Neural progenitor cell (in vitro differentiated cells): ENCODE results near the gene CCDC136. TPM values are rescaled to one million over a fixed set of nuclear protein-coding genes. Genes with fewer than 3 reads are reported as not detected.
A peak's percentile ranks its signal among the peaks of the same experiment; 100 is the strongest.

ENCODE experiments used
- DNase-seq: peaks from one replicate; pipeline ENCODE4 v3.0.0-alpha.2; 2016; ENCODE audit warnings: low spot score
- H2AFZ ChIP-seq: fragments of 200-600 bp; sonication (generic); replicated peaks from 2 replicates; pipeline ENCODE4 v1.6.1; 2016; ENCODE audit warnings: antibody characterized with exemption
- H3F3A ChIP-seq: fragments of 200-600 bp; sonication (generic); 2 replicates; pipeline ENCODE4 v1.6.1; 2016; ENCODE audit warnings: antibody characterized with exemption, low read depth
- H3K27ac ChIP-seq: fragments of 200-600 bp; sonication (generic); 2 replicates; pipeline ENCODE4 v1.5.1; 2016; ENCODE audit warnings: mild to moderate bottlenecking
- H3K27me3 ChIP-seq: fragments of 200-600 bp; sonication (generic); 2 replicates; pipeline ENCODE4 v1.6.1; 2016; ENCODE audit warnings: mild to moderate bottlenecking, moderate library complexity
- H3K36me3 ChIP-seq: fragments of 200-600 bp; sonication (generic); 2 replicates; pipeline ENCODE4 v1.5.1; 2016
- H3K4me1 ChIP-seq: fragments of 200-600 bp; sonication (generic); 2 replicates; pipeline ENCODE4 v1.6.1; 2016; ENCODE audit warnings: mixed run types
- H3K4me2 ChIP-seq: fragments of 200-600 bp; sonication (generic); 2 replicates; pipeline ENCODE4 v1.6.1; 2016
- H3K4me3 ChIP-seq: fragments of 200-600 bp; sonication (generic); 2 replicates; pipeline ENCODE4 v1.5.1; 2016
- H3K79me2 ChIP-seq: fragments of 200-600 bp; sonication (generic); 2 replicates; pipeline ENCODE4 v1.6.1; 2016; ENCODE audit warnings: low read depth
- H3K9ac ChIP-seq: fragments of 200-600 bp; sonication (generic); 2 replicates; pipeline ENCODE4 v1.6.1; 2016
- H3K9me3 ChIP-seq: fragments of 200-600 bp; sonication (generic); 2 replicates; pipeline ENCODE4 v1.5.1; 2016; ENCODE audit warnings: low read depth
- H4K20me1 ChIP-seq: fragments of 200-600 bp; sonication (generic); 2 replicates; pipeline ENCODE4 v1.6.1; 2016; ENCODE audit warnings: low read depth
- H3K27ac Mint-ChIP-seq: 3 replicates; pipeline ENCODE4 v1.8.0; 2021; ENCODE audit warnings: mixed read lengths
- H3K27me3 Mint-ChIP-seq: 2 replicates; pipeline ENCODE4 v1.8.0; 2022; ENCODE audit warnings: low read depth, mild to moderate bottlenecking, inconsistent platforms, moderate library complexity, mixed read lengths; ENCODE audit not compliant: insufficient read depth
- H3K36me3 Mint-ChIP-seq: 3 replicates; pipeline ENCODE4 v1.8.0; 2021; ENCODE audit warnings: mixed read lengths
- H3K4me1 Mint-ChIP-seq: 3 replicates; pipeline ENCODE4 v1.8.0; 2021; ENCODE audit warnings: mixed read lengths
- H3K4me3 Mint-ChIP-seq: 3 replicates; pipeline ENCODE4 v1.8.0; 2021; ENCODE audit warnings: mild to moderate bottlenecking, moderate library complexity, mixed read lengths
- H3K9me3 Mint-ChIP-seq: 3 replicates; pipeline ENCODE4 v1.8.0; 2020; ENCODE audit warnings: mixed read lengths
- CTCF ChIP-seq: fragments of 200-600 bp; sonication (generic); IDR thresholded peaks from 2 replicates; pipeline ENCODE4 v1.5.1; 2017; ENCODE audit warnings: antibody characterized with exemption, mild to moderate bottlenecking
- EZH2 ChIP-seq: fragments of 200-600 bp; sonication (generic); IDR thresholded peaks from 2 replicates; pipeline ENCODE4 v1.6.1; 2017; ENCODE audit warnings: antibody characterized with exemption, mild to moderate bottlenecking, moderate library complexity
- EZH2phosphoT487 ChIP-seq: fragments of 200-600 bp; sonication (generic); IDR thresholded peaks from 2 replicates; pipeline ENCODE4 v1.6.1; 2017; ENCODE audit warnings: antibody characterized with exemption
- total RNA-seq: library from RNA; depleted of rRNA; stranded (reverse); fragments of >200 nt; gene quantifications from 2 replicates; pipeline ENCODE4 v1.2.3, GENCODE V29; 2015; ENCODE audit warnings: low replicate concordance

CCDC136 gene
- total RNA-seq, 1 donor from 2014 or later = 93.6 TPM

GRCh38 chr7:128811631-128812430 lies 20.1 kb downstream of the CCDC136 start:
- no peak for DNase-seq
- Histone ChIP-seq H3K9ac (no peak overlapping the region), H3K9me3 (no peaks in the 10 kb centered on the region), H3F3A (peaks cover 25% of the 10 kb centered on the region), H3K79me2 (no peaks in the 10 kb centered on the region), H3K4me3 (no peak overlapping the region), H3K27me3 (no peaks in the 10 kb centered on the region), H3K27ac (peak overlapping the region; percentile 21), H2AFZ (no peak overlapping the region), H3K36me3 (no peaks in the 10 kb centered on the region), H4K20me1 (peaks cover 17% of the 10 kb centered on the region), H3K4me1 (peaks cover 27% of the 10 kb centered on the region), H3K4me2 (peak overlapping the region; percentile 2)
- Mint-ChIP-seq H3K36me3 (peaks cover 14% of the 10 kb centered on the region), H3K27me3 (no peaks in the 10 kb centered on the region), H3K9me3 (no peaks in the 10 kb centered on the region), H3K27ac (no peak overlapping the region), H3K4me1 (no peaks in the 10 kb centered on the region), H3K4me3 (no peak overlapping the region)
- TF ChIP-seq CTCF = no peak
- TF ChIP-seq EZH2phosphoT487 = no peak
- TF ChIP-seq EZH2 = no peak

- no peaks in the 10 kb centered on the region for H3K4me1 Mint-ChIP-seq
- peaks cover 14% of the 10 kb centered on the region for H3K36me3 Mint-ChIP-seq
- H3K4me3 Mint-ChIP-seq = no peak overlapping the region
- peaks cover 17% of the 10 kb centered on the region for H4K20me1 ChIP-seq
- no peaks in the 10 kb centered on the region for H3K27me3 ChIP-seq
- H3K4me2 ChIP-seq = peak overlapping the region; percentile 2
- DNase-seq = peak; percentile 36
- no peaks in the 10 kb centered on the region for H3K9me3 Mint-ChIP-seq
- no peaks in the 10 kb centered on the region for H3K9me3 ChIP-seq
- no peaks in the 10 kb centered on the region for H3K27me3 Mint-ChIP-seq
- H3K9ac ChIP-seq = no peak overlapping the region
- H3K27ac ChIP-seq = no peak overlapping the region
- peaks cover 27% of the 10 kb centered on the region for H3K4me1 ChIP-seq
- H3K27ac Mint-ChIP-seq = no peak overlapping the region
- no peaks in the 10 kb centered on the region for H3K79me2 ChIP-seq
- H3K36me3 ChIP-seq = no peaks in the 10 kb centered on the region
- no peak for TF ChIP-seq CTCF
- TF ChIP-seq EZH2phosphoT487 = no peak
- TF ChIP-seq EZH2 = no peak
- no peak overlapping the region for H2AFZ ChIP-seq
- peaks cover 25% of the 10 kb centered on the region for H3F3A ChIP-seq
- H3K4me3 ChIP-seq = no peak overlapping the region
These were observed 20.9 kb downstream of the CCDC136 start for GRCh38 chr7:128812514-128813168.

- H3K27me3 ChIP-seq = no peaks in the 10 kb centered on the region
- Mint-ChIP-seq H3K4me1 (no peaks in the 10 kb centered on the region), H3K9me3 (no peaks in the 10 kb centered on the region), H3K4me3 (no peak overlapping the region), H3K27ac (no peak overlapping the region), H3K36me3 (peaks cover 10% of the 10 kb centered on the region), H3K27me3 (no peaks in the 10 kb centered on the region)
- H3K27ac ChIP-seq = no peak overlapping the region
- peaks cover 27% of the 10 kb centered on the region for H3K4me1 ChIP-seq
- H4K20me1 ChIP-seq = peaks cover 17% of the 10 kb centered on the region
- no peak overlapping the region for H3K4me2 ChIP-seq
- H3K9me3 ChIP-seq = no peaks in the 10 kb centered on the region
- no peaks in the 10 kb centered on the region for H3K36me3 ChIP-seq
- no peak for TF ChIP-seq CTCF
- no peak for TF ChIP-seq EZH2phosphoT487
- TF ChIP-seq EZH2 = no peak
- H3K9ac ChIP-seq = no peak overlapping the region
- DNase-seq = no peak
- no peaks in the 10 kb centered on the region for H3K79me2 ChIP-seq
- H3K4me3 ChIP-seq = no peak overlapping the region
- H2AFZ ChIP-seq = no peak overlapping the region
- H3F3A ChIP-seq = peaks cover 23% of the 10 kb centered on the region
These were observed 22.7 kb downstream of the CCDC136 start for GRCh38 chr7:128814499-128814898.
